Stimulated activated CD4-positive, alpha-beta T cell treated with anti-CD3 and anti-CD28 coated beads, TNF-alpha, amount 100 ng/mL, for 48 hours (primary cell): ENCODE data around the gene IL32.
A peak's percentile ranks its signal among the peaks of the same experiment; 100 is the strongest.
"Not testable (repeated sequence)": the region's sequence is repeated elsewhere in the genome, so short reads cannot be mapped to it uniquely, and the experiment has no call there.

Source experiments
- DNase-seq, 3 donors: peaks; one replicate each; pipeline ENCODE4 v3.0.0-alpha.2; 2020; ENCODE audit warnings: low read depth in 3 of 3

IL32 gene

GRCh38 chr16:3051494-3051893, 13.9 kb upstream of the IL32 start:
- DNase-seq: no peak

GRCh38 chr16:3052571-3053329, 12.7 kb upstream of the IL32 start:
- not testable (repeated sequence) for DNase-seq

GRCh38 chr16:3053330-3053710, 12.1 kb upstream of the IL32 start:
- DNase-seq: not testable (repeated sequence)

- DNase-seq: no peak
Observed at GRCh38 chr16:3054965-3055733, 10.3 kb upstream of the IL32 start.

GRCh38 chr16:3055734-3056115, 9.7 kb upstream of the IL32 start:
- not testable (repeated sequence) for DNase-seq

GRCh38 chr16:3056336-3057180, 8.9 kb upstream of the IL32 start:
- no peak for DNase-seq

- DNase-seq: no peak
Observed at GRCh38 chr16:3057181-3058138, 8.0 kb upstream of the IL32 start.

GRCh38 chr16:3058139-3059030, 7.1 kb upstream of the IL32 start:
- peak in 1 of 3 donors; percentile 52 for DNase-seq

GRCh38 chr16:3059041-3059722, 6.3 kb upstream of the IL32 start:
- DNase-seq: peak; percentile 70 to 81 (median 76)

GRCh38 chr16:3059723-3060242, 5.7 kb upstream of the IL32 start:
- DNase-seq: no peak

GRCh38 chr16:3060339-3061127, 4.9 kb upstream of the IL32 start:
- DNase-seq: no peak

- DNase-seq: no peak
Observed at GRCh38 chr16:3062553-3062952, 2.9 kb upstream of the IL32 start.

- no peak for DNase-seq
Observed at GRCh38 chr16:3063625-3064386, 1.6 kb upstream of the IL32 start.

- DNase-seq: no peak
Observed at GRCh38 chr16:3065742-3066439, 451 bp downstream of the IL32 start.

GRCh38 chr16:3066440-3066748, 954 bp downstream of the IL32 start:
- DNase-seq: no peak

GRCh38 chr16:3068487-3068886, 3.0 kb downstream of the IL32 start:
- DNase-seq: no peak

GRCh38 chr16:3069146-3069545, 3.7 kb downstream of the IL32 start:
- DNase-seq: not testable (repeated sequence)
